HepG2 (cell line): ENCODE data around the gene ZNF33A.
"Not testable (repeated sequence)": the region's sequence is repeated elsewhere in the genome, so short reads cannot be mapped to it uniquely, and the experiment has no call there.

ENCODE experiments used
- EZH2 ChIP-seq: conservative IDR thresholded peaks from 2 replicates; pipeline ENCODE4 v1.6.1; 2012; ENCODE audit warnings: mild to moderate bottlenecking, low read depth, low read length, moderate library complexity
- ZNF598 ChIP-seq: sonication (generic); formaldehyde crosslinking; IDR thresholded peaks from 2 replicates; pipeline ENCODE4 v1.5.1; 2020; ENCODE audit warnings: mild to moderate bottlenecking, missing genetic modification reagents, borderline replicate concordance

- TF ChIP-seq ZNF598 (CRISPR knock-in tag); EZH2: not testable (repeated sequence)
Observed at GRCh38 chr10:38019124-38019523, 8.6 kb downstream of the ZNF33A start.
